Measurements from ENCODE around the gene CCL21. TPM values are rescaled to one million over a fixed set of nuclear protein-coding genes. Genes with fewer than 3 reads are reported as not detected.

The CCL21 gene
- total and polyA plus RNA-seq, 10 of the 15 experiments (the other 5 are each of a cell fraction or from before 2014, with no cell fraction given): 0.26 TPM; not detected in 9

GRCh38 chr9:34665381-34666250, 44.3 kb downstream of the CCL21 start (continued):
- TF ChIP-seq BHLHE40 (IDR thresholded peaks at IDR 0.05; ENCODE audit: borderline replicate concordance in 1 of 2, low read depth in 2 of 2, low read length in 1 of 2) (no peak), RELA (IDR thresholded peaks at IDR 0.05; ENCODE audit: borderline replicate concordance, partially characterized antibody) (no peak), CBX3 (IDR thresholded peaks at IDR 0.05; ENCODE audit: borderline replicate concordance, low read depth) (no peak), CUX1 (IDR thresholded peaks at IDR 0.05; ENCODE audit: insufficient replicate concordance, low read depth, low read length) (no peak), RELB (IDR thresholded peaks at IDR 0.05; ENCODE audit: low read depth) (peak; percentile 32; the same call in 1 of the 2 replicates), SKIL (IDR thresholded peaks at IDR 0.05; ENCODE audit: low read depth, poor library complexity, severe bottlenecking) (no peak), RFX5 (IDR thresholded peaks at IDR 0.05; ENCODE audit: low read depth, low read length) (no peak), BRCA1 (IDR thresholded peaks at IDR 0.05; ENCODE audit: low read depth, low read length) (no peak), HDAC6 (IDR thresholded peaks at IDR 0.05; ENCODE audit: unreplicated experiment) (no peak), CREM (IDR thresholded peaks at IDR 0.05; ENCODE audit: low read depth) (peak; percentile 96), CBX5 (IDR thresholded peaks at IDR 0.05; ENCODE audit: low read depth) (no peak), POU2F2 (IDR thresholded peaks at IDR 0.05; ENCODE audit: borderline replicate concordance, low read depth, low read length) (no peak), CHD2 (IDR thresholded peaks at IDR 0.05; ENCODE audit: borderline replicate concordance, low read depth, low read length) (no peak), RBBP5 (conservative IDR thresholded peaks at IDR 0.05) (no peak), SMC3 (IDR thresholded peaks at IDR 0.05; ENCODE audit: borderline replicate concordance, low read length) (no peak), SIN3A (IDR thresholded peaks at IDR 0.05; ENCODE audit: low read depth, low read length) (0 out of 2 replicates have a peak, but pooled peaks have one; percentile 33), RUNX3 (IDR thresholded peaks at IDR 0.05; ENCODE audit: low read length) (no peak), EZH2 (IDR thresholded peaks at IDR 0.05; ENCODE audit: borderline replicate concordance, control insufficient read depth, low read depth, low read length) (no peak), CEBPB (IDR thresholded peaks at IDR 0.05; ENCODE audit: borderline replicate concordance in 1 of 2, low read depth in 2 of 2, low read length in 2 of 2) (no peak), BCL11A (IDR thresholded peaks at IDR 0.05; ENCODE audit: low read depth, low read length) (no peak)
